ENCODE results near the gene CHGA.
A peak's percentile ranks its signal among the peaks of the same experiment; 100 is the strongest.

Gene CHGA

DNA sequence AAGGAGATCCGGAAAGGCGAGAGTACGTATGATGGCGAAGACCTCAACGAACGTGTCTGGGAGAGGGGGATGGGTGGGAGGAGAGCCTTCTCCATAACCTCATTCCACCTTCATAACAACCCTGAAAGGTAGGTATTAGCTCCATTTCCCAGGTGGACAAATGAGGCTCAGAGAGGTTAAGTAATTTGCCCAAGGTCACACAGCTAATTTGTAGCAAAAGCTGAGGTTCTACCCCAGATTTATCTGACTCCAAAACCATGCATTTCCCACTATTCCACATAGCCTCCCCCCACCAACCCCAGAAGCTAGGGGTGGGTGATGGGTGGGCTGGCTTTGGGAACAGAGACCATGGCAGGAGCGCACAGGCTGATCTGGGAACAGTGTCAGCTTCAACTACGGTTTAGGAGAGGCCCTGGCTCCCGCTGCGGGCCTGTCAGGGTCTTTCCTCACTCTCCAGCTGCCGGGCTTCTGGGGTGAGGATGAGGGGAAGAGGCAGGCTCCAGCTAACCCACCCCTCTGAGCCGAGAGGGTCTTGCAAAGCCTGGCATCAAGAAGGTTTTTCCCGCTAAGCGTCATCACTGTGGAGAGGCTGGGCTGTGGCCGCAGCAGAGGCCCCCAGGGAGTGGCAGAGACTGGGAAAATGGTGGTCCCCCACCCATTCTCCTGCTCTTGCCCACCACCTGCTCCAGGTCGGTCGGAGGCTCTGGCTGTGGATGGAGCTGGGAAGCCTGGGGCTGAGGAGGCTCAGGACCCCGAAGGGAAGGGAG, 8.9 kb downstream of the CHGA start:
- no peak for DNase-seq

DNA sequence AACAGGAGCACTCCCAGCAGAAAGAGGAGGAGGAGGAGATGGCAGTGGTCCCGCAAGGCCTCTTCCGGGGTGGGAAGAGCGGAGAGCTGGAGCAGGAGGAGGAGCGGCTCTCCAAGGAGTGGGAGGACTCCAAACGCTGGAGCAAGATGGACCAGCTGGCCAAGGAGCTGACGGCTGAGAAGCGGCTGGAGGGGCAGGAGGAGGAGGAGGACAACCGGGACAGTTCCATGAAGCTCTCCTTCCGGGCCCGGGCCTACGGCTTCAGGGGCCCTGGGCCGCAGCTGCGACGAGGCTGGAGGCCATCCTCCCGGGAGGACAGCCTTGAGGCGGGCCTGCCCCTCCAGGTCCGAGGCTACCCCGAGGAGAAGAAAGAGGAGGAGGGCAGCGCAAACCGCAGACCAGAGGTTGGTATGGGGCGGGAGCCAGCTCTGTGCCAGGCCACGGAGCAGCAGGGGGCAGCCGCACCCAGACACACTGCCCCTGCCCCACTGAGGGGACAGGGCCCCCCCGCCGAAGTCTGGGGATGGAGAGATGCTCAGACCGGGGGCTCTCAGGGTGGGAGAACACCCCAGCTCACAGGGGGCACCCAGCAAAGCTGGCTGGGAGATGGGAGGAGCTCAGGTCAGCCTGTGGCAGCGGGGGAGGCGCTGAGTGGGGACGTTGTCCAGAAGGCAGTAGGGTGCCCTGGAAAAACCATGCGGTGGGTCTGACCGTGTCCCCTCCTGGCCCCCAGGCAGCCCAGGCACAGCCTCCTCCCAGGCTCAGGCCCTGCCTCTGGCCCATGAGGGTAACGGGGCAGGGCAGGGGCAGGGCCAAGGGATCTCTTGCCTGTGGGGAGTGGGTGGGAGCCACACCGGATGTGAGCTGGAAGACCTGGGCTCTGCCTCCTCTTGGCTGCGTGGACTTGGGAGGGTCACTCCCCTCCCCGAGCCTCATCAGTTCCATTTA, 9.8 kb downstream of the CHGA start:
- no peak for DNase-seq

DNA sequence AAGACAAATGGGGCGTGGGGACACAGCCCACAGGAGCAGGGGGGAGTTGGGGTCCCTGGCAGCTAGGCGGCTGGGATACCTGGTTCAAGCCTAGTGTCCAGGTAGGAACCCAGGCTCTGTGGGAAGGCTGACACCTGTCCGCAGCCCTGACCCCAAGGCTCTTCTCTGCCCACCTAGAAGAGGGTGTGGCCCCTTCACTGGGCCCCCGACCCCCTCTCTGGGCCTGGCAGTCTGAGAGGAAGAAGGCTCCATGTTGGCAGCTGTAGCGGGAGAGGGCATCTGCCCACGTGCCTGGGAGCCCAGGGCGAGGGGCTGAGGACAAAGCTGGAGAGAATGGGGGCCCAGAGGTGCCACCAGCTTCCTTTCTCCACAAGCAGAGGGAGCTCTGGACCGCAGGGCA, 10.5 kb downstream of the CHGA start:
- DNase-seq = no peak

DNA sequence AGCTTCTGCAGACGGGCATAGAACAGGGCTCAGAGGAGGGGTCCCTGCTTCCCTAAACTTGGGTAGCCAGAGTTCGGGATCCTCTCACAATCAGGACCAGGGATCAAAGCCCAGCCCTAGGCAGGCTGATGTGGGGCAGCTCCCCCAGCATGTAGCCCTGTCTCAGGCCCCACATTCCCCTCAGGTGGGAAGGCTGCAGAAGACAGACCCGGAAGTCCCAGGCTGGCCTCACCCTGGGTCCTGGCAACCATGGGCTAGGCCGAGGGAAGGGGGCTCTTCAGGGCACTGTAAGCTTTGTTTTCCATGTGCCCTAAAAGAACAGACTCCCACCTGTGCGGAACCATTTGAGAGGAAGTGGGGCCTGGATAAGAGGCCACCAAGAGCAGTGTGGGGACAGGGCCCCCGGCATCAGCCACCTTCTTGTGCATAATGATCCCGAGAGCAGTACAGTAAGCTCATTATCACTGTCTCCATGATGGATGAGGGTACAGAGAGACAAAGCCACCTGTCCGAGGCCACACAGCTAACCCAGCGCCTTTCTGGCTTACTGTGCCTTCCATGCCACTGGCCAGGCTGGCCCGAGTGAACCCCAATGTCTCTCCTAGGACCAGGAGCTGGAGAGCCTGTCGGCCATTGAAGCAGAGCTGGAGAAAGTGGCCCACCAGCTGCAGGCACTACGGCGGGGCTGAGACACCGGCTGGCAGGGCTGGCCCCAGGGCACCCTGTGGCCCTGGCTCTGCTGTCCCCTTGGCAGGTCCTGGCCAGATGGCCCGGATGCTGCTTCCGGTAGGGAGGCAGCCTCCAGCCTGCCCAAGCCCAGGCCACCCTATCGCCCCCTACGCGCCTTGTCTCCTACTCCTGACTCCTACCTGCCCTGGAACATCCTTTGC, 11.5 kb downstream of the CHGA start:
- DNase-seq = no peak

DNA sequence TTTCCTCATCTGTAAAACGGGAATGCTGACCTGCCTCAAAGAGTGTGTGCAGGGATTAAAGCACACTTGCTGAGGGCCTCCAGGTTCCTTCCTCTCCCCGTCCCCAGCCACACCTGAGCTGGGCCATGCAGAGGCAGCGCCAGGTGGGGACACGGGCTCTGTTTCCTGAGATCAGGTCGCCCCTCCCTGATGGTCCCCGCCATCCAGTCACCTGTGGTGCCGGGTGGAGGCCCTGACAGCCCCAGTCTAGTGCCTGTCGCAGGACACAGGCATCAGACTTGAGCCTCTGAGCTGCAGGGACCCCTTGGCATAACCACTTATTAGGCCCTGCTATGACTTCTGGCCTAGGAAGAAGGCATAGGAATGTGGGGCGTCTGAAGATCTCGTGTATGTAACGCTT, 12.5 kb downstream of the CHGA start:
- DNase-seq = no peak

DNA sequence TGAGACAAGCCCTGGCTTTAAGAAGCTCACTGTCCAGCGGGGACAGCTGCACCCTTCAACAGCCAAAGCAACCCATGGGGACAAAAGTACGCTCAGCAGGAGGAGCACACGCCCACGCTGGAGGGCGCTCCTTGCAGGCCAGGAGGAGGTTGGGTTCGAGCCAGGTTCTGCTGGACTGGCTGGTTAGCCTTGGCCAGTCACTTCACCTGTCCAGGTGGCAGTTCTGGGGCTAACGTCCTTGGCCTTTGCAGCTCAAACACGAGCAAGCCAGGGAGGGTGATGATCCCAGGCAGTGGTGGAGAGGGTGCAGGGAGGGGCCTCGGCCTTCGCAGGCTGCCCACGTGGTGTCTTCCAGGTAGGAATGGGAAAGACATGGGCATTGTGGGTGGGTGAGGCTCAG, 13.1 kb downstream of the CHGA start:
- DNase-seq = no peak

DNA sequence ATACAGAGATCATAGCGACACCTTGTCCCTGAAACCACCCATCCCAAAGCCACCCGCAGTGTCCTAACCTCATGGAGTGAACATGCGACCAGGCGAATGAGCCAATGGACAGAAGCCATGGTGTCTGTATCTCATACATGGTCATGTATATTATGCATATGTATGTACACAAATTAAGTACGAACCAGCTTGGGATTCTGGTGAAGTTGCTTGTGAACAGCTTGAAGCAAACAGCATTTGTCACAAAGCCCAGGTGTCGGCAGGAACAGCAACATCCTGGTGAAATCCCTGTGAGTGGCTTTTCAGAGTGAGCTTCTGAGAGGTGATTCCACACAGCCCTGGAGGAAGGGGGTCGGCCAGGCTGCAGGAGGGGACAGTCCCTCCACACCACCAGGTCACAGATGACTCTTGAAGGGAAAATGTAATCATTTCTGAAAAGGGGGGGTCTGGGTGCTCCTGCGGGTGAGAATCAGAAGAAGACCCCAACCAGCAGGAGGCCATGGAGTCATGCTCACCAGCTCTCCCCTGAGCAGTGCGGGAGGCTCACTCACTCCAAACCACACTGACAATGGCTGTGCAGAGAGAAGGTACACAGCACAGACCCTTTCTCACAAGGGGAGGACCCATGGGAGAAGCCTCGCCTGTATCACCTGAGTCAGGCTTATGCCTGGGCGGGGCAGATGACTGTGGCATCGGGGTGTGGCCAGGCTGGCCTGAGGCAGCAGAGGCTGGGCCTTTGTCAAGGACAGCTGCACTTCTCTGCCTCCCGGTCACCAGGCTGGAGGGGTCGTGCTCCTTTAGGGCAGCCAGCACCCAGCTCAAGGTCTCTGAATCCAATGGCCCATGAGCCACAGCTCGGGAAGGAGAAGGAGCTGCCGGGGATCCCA, 14.3 kb downstream of the CHGA start:
- DNase-seq = no peak

DNA sequence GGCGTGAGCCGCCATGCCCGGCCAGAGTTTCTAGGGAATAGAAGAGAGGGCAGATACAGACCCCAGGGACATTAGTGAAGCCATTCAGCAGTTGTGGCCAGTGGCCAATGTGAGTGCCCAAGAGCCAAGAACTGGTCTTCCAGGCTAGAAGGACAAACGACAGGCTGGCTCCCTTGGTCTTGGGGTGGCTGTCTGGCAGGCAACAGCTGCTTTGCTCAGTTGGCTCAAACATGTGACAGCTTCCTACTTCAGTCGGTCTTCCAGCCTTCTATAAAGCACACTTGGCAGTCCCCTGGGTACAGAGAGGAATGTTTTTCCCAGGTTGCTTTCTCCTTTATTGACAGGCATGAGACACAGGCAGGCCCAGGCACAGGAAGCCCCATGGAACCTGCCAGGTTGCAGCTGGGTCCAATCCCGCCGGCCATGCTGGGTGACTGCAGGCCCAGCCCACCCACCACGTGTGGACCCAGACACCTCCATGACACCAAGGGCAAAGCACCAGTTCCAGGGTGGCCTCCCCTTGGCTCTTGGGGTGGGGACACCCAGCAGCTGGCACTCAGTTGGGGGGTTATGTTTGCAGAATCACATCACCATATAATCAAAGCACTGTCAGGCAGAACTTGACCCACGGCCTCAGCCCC, 15.4 kb downstream of the CHGA start:
- DNase-seq = no peak

DNA sequence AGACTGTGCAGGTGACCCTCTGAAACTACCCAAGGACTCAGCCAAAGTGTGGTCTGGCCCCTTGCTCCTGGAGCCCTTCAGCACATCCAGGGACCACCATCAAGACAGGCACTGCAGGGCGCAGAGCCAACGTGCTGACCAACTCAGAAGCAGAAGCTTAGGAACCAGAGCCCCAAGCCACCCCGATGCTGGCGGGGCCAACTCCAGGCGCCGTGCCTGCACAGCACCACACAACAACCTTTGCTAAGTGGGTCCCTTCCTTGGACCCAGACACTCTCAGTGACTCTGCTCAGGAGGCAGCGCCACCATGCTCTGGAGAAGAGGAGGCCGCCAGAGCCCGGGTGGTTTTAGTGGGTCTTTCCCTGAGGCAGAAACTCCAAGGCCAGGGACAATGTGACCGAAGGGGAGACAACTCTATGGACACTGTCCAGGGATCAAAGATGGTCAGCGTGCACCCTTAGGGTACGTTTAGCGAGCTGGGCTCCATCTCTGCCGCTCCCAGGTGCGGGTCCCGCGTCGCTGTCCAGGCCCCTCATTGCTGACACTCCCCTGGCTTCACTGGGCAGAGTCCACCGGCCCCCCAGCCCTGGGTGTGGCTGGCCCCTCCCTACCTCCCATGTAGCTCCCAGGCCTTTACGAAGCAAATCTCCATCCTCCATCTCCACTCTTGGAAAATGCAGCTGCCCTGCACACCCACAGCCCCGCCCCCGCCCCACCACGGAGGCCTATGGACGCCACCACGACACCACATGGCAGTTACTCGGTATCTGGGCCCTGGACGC, 16.1 kb downstream of the CHGA start:
- no peak for DNase-seq

DNA sequence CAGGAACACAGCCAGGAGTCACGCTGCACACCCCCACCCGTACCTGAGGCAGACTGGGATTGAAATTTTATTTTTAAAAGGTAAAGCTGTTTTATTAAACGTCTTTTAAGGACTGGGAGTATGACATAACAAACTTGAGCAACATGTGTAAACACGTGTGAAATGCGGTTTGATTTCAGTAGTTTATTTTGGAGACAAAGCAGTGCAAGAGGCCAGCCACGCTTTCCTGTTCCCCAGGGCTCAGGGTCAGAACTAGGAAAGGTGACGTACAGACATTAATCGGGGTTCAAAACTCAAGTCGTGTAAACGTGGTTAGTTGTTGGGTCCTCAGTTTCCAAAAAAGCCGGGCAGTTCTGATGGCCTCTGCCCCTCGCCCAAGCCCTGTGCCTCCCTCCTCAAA, 16.7 kb downstream of the CHGA start:
- no peak for DNase-seq

DNA sequence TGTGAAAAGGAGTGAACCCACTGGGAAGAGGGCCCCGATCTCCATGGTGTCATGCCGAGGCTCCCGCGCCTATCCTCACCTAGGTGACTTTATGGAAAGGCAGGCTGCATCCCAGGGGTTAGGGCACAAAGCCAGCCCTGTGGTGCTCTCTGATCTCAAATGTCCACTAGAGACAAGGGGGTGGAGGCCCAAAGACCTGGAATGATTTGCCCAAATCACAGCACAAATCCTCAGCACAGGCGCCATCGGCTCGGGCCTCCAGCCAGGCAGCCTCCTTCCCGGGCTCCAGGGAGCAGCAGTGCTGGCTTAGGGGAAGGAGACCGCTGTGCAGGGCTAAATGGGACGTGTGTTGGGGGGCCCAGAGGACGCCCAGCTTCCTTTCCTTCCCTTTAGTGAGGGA, 17.6 kb downstream of the CHGA start:
- DNase-seq = no peak

DNA sequence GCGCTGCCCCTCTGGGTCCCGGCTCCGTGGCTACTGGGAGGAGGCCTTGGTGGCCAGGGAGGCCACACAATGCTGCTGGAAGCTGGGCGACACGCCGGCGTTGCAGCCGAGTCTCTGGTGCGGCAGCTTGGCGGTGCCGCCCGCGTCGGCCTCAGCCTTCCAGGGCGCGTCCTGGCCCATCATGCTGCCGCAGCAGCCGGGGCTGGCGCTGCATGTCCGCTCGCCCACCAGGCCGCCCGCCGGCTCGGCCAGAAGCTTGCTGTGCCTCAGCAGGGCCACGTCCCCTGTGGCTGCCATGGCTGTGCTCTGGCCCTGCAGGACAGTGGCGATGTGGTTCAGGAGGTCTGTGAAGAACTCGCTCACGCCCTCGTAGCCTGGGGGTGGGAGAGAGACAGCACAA, 18.6 kb downstream of the CHGA start:
- no peak for DNase-seq

DNA sequence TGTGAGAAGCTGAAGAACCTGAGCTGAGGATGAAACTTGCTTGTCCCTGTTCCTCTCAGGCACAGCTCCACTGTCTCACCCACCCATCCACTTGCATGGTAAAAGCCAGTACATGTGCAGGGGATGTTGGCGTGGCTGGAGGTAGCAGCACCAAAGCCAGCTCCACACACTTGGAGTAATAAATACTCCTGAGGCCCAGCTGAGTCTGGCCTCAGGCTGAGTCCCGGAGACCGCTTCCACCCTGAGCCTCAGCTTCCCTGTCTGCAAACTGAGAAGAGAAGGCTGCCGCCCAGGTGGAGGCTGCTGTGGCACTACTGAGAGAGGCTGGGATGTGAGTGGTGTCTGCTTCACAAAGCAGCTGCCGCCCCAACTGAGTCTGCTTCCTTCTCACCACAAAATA, 19.2 kb downstream of the CHGA start:
- DNase-seq = no peak

DNA sequence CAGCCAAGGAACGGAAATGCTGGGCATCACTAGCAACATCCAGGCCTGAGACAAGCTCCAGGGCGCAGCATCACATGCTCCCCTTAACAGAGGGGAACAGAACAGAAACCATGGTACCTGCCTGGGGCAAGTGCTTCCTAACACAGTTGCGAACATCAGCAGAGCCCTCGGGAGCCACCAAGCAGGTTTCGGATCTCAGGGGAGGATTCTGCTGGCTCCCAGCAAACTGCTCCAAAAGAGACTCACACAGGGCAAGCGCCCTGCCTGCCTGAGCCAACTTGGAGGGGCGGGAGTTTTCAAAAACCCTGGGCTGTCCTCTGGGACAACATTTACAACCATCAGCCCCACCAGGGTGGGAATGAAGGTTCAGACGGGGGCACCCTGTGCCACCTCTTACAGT, 19.6 kb downstream of the CHGA start:
- DNase-seq = no peak

DNA sequence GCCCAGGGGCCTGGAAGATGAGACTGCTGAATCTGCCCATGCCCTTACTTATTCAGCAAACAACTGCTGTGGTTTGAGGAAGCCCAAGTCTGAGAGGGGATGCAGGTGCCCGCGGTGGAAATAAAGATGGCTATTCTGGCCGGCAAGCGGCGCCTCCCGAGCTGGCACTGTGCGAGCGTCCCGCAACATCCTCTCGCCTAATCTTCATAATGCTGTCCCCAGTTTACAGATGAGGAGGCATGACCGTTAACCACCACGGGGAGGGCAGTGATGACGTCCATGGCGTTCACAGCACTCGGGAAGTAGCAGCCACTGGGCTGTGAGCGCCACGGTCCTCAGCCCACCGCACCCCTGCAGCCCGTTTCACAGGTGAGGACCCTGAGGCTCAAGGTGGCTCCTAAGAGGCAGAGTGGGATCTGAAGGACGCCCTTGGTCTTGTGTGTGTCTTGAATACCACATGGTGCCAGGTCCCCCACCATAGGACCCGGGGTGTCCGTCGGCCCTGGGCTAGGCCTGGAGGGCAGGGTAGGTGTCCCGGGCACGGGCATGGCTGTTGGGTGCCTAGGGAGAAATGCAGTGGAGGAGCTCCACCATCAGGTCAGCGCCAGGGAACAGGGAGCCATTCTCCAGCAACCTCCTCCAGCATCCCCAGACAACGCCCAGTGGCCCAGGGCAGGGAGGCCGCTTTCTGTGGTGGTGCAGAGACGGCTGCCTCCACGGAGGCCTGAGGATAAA, 20.2 kb downstream of the CHGA start:
- no peak for DNase-seq

DNA sequence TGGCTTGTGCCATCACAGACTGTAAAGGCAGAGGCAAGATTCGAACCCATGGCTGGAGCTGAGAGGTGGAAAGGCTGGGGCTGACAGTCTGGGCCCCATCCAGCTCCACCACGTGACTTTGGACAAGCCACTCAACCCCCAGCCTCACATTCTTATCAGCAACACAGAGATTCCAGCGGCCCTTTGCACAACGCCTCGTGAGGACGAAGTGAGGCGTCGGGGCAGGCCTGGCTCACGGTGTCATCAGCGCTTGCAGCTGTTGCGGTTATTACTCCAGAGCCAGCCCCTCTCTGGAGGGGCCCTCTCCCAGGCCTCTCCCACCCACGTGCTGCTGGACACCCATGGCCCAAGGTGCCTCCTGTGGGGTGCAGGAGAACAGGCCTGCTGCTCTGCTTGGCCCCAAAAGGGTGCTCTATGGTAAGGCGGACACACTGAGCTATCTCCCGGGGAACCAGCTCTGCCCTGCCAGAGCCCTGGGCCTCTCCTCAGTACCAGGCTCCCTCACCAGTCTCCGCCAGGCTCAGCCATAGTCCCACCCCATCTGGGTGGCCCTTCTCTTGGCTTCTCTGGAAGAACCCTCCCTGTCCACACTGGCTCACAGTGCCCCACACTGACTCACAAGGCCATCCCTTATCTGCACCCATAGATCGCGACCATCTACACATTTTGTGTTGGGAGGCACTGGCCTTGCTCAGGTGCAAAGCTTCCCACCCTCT, 21.1 kb downstream of the CHGA start:
- DNase-seq = no peak

DNA sequence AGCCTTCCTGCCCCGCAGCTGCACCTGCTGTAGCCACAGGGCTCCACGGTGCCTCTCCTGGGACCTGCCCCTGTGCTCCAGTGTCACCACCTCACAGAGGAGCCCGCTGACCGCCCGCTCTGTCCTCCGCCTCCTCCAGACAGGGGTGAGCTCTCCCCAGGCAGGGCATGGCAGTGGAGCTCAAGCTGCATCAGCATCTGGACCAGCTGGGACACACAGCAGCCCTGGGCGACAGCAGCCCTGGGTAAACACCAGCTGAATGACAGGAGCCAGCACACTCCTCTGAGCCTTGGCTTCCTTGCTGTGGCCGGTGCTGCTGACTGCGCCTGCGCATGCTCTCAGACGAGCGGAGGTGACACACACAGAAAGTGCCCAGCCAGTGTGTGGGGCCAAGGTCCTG, 22.0 kb downstream of the CHGA start:
- peak; percentile 77 for DNase-seq

DNA sequence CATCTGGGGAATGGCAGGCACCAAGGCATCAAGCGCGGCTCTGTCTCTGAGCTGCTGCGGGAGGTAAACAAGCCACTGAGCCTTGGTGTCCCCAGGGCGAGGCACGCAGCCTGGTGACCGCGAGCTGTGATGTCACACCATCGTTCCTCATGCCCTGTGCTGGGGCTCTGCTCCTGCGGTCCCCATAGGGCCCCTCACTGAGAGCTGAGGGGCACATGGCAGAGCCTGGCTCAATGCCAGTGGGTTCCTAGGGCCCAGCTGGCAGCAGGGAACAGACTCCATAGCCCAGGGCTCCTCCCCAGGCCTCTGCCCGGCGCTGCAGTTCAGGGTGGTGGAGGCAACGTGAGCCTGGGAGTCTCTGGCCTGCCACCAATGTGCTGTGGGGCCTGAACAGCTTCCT, 22.6 kb downstream of the CHGA start:
- DNase-seq = peak; percentile 77
